Measurements from ENCODE around the gene WDR91. TPM values are rescaled to one million over a fixed set of nuclear protein-coding genes. Genes with fewer than 3 reads are reported as not detected.
"Not testable (repeated sequence)": the region's sequence is repeated elsewhere in the genome, so short reads cannot be mapped to it uniquely, and the experiment has no call there.

Gene WDR91
- total RNA-seq, 3 donors from 2014 or later = 6.4 to 15.4 (median 10.1) TPM

GRCh38 chr7:135236727-135237126 is 25.4 kb upstream of the WDR91 start:
- no peak overlapping the region for H3K4me3 ChIP-seq
- TF ChIP-seq CTCF (IDR thresholded peaks at IDR 0.05) = no peak
- ATAC-seq = no peak

GRCh38 chr7:135235841-135236240 is 24.5 kb upstream of the WDR91 start:
- H3K9me3 ChIP-seq = no peaks in the 10 kb centered on the region
- TF ChIP-seq CTCF (IDR thresholded peaks at IDR 0.05) = no peak
- H3K4me3 ChIP-seq = no peak overlapping the region
- intact Hi-C loops (cut with DNase I, micrococcal nuclease) = no loop called here
- no peaks in the 10 kb centered on the region for H3K36me3 ChIP-seq (ENCODE audit: low read depth)
- ATAC-seq (no peak), DNase-seq (no peak)
- no peaks in the 10 kb centered on the region for H3K4me1 ChIP-seq (ENCODE audit: low read depth)

More at GRCh38 chr7:135236727-135237126, 25.4 kb upstream of the WDR91 start:
- no peak for DNase-seq
- no peaks in the 10 kb centered on the region for H3K9me3 ChIP-seq
- H3K4me1 ChIP-seq (ENCODE audit: low read depth) = no peaks in the 10 kb centered on the region
- H3K36me3 ChIP-seq (ENCODE audit: low read depth) = no peaks in the 10 kb centered on the region
- intact Hi-C loops (cut with DNase I, micrococcal nuclease) = no loop called here

- no peak for ATAC-seq
- no peak for DNase-seq
Measured at GRCh38 chr7:135234727-135235126, 23.4 kb upstream of the WDR91 start.

GRCh38 chr7:135234095-135234494 is 22.8 kb upstream of the WDR91 start:
- H3K36me3 ChIP-seq (ENCODE audit: low read depth); H3K4me1 ChIP-seq (ENCODE audit: low read depth); ATAC-seq; intact Hi-C loops (cut with DNase I, micrococcal nuclease); H3K4me3 ChIP-seq; H3K9me3 ChIP-seq; DNase-seq: not testable (repeated sequence)

More at GRCh38 chr7:135234727-135235126, 23.4 kb upstream of the WDR91 start:
- Histone ChIP-seq H3K4me3 (no peak overlapping the region), H3K9me3 (no peaks in the 10 kb centered on the region), H3K36me3 (ENCODE audit: low read depth) (no peaks in the 10 kb centered on the region), H3K4me1 (ENCODE audit: low read depth) (no peaks in the 10 kb centered on the region)
- no peak for TF ChIP-seq CTCF (IDR thresholded peaks at IDR 0.05)
- intact Hi-C loops (cut with DNase I, micrococcal nuclease) = no loop called here

GRCh38 chr7:135233570-135233969 is 22.2 kb upstream of the WDR91 start, which contains the start of gene STRA8:
TSS of gene STRA8 (plus strand) at chr7:135233838. CDS start at chr7:135240525, 6,687 bp downstream.
- Histone ChIP-seq H3K9me3 (no peaks in the 10 kb centered on the region), H3K36me3 (ENCODE audit: low read depth) (no peaks in the 10 kb centered on the region), H3K4me1 (ENCODE audit: low read depth) (no peaks in the 10 kb centered on the region), H3K4me3 (no peak within 1 kb of the TSS)
- no peak for TF ChIP-seq CTCF (IDR thresholded peaks at IDR 0.05)
- no peak for ATAC-seq
- DNase-seq = no peak
- intact Hi-C loops (cut with DNase I, micrococcal nuclease) = no loop called here

GRCh38 chr7:135232720-135233119 is 21.4 kb upstream of the WDR91 start:
- ATAC-seq (no peak), DNase-seq (no peak)
- Histone ChIP-seq H3K4me1 (ENCODE audit: low read depth) (no peaks in the 10 kb centered on the region), H3K4me3 (no peak overlapping the region), H3K9me3 (no peaks in the 10 kb centered on the region), H3K36me3 (ENCODE audit: low read depth) (no peaks in the 10 kb centered on the region)
- intact Hi-C loops (cut with DNase I, micrococcal nuclease) = no loop called here
- no peak for TF ChIP-seq CTCF (IDR thresholded peaks at IDR 0.05)
